Activated T-cell treated with anti-CD3 and anti-CD28 coated beads for 1 hour (primary cell): ENCODE results near the gene SLC16A6.
"Not testable (repeated sequence)": the region's sequence is repeated elsewhere in the genome, so short reads cannot be mapped to it uniquely, and the experiment has no call there.

Experiments used
- DNase-seq: peaks from one replicate; pipeline ENCODE4 v3.0.0-alpha.2; 2020; ENCODE audit warnings: low read depth

Gene SLC16A6

GRCh38 chr17:68247445-68248198 is 43.3 kb downstream of the SLC16A6 start, which contains the start of gene AMZ2:
TSS of gene AMZ2 (plus strand) at chr17:68248043. CDS start at chr17:68250188, 2,145 bp downstream.
- peak; percentile 98 for DNase-seq

GRCh38 chr17:68246271-68247028 is 44.5 kb downstream of the SLC16A6 start:
- DNase-seq: no peak

- DNase-seq: no peak
These were observed 51.1 kb downstream of the SLC16A6 start for GRCh38 chr17:68239632-68240366.

GRCh38 chr17:68238871-68239253 is 52.1 kb downstream of the SLC16A6 start:
- no peak for DNase-seq

GRCh38 chr17:68238164-68238870 is 52.6 kb downstream of the SLC16A6 start:
- no peak for DNase-seq

GRCh38 chr17:68237369-68238163 is 53.4 kb downstream of the SLC16A6 start:
- DNase-seq: not testable (repeated sequence)

- not testable (repeated sequence) for DNase-seq
These were observed 55.6 kb downstream of the SLC16A6 start for GRCh38 chr17:68235336-68235791.

- not testable (repeated sequence) for DNase-seq
These were observed 56.1 kb downstream of the SLC16A6 start for GRCh38 chr17:68234726-68235335.

GRCh38 chr17:68232741-68233140 is 58.2 kb downstream of the SLC16A6 start:
- DNase-seq: not testable (repeated sequence)

GRCh38 chr17:68231541-68231940 is 59.4 kb downstream of the SLC16A6 start:
- DNase-seq: no peak

- DNase-seq: not testable (repeated sequence)
These were observed 59.8 kb downstream of the SLC16A6 start for GRCh38 chr17:68231131-68231530.

- no peak for DNase-seq
These were observed 61.3 kb downstream of the SLC16A6 start for GRCh38 chr17:68229619-68230018.

GRCh38 chr17:68228817-68229570 is 61.9 kb downstream of the SLC16A6 start:
- no peak for DNase-seq

- DNase-seq: not testable (repeated sequence)
These were observed 62.8 kb downstream of the SLC16A6 start for GRCh38 chr17:68228039-68228680.

GRCh38 chr17:68225055-68225454 is 65.9 kb downstream of the SLC16A6 start:
- DNase-seq: not testable (repeated sequence)

GRCh38 chr17:68222606-68223005 is 68.3 kb downstream of the SLC16A6 start:
- no peak for DNase-seq

- no peak for DNase-seq
These were observed 69.1 kb downstream of the SLC16A6 start for GRCh38 chr17:68221786-68222185.

- not testable (repeated sequence) for DNase-seq
These were observed 70.1 kb downstream of the SLC16A6 start for GRCh38 chr17:68220786-68221185.

GRCh38 chr17:68220186-68220585 is 70.7 kb downstream of the SLC16A6 start:
- not testable (repeated sequence) for DNase-seq
